ENCODE measurements around the gene WLS.

WLS gene

GRCh38 chr1:68100571-68100970, 131.8 kb downstream of the WLS start:
- no peak for TF ChIP-seq CTCF (conservative IDR thresholded peaks at IDR 0.05)

GRCh38 chr1:68093737-68094136, 138.6 kb downstream of the WLS start:
- no peak for TF ChIP-seq CTCF (conservative IDR thresholded peaks at IDR 0.05)
- no peak overlapping the region for H3K27ac ChIP-seq

More at GRCh38 chr1:68100571-68100970, 131.8 kb downstream of the WLS start:
- no peak overlapping the region for H3K27ac ChIP-seq

GRCh38 chr1:68087184-68087583, 145.1 kb downstream of the WLS start:
- no peak for TF ChIP-seq CTCF (conservative IDR thresholded peaks at IDR 0.05)
- no peak overlapping the region for H3K27ac ChIP-seq

GRCh38 chr1:68085752-68086151, 146.6 kb downstream of the WLS start:
- H3K27ac ChIP-seq: no peak overlapping the region
- TF ChIP-seq CTCF (conservative IDR thresholded peaks at IDR 0.05): no peak

GRCh38 chr1:68083686-68084085, 148.6 kb downstream of the WLS start:
- H3K27ac ChIP-seq: no peak overlapping the region
- no peak for TF ChIP-seq CTCF (conservative IDR thresholded peaks at IDR 0.05)

GRCh38 chr1:68081775-68082283, 150.5 kb downstream of the WLS start:
- no peak for TF ChIP-seq CTCF (conservative IDR thresholded peaks at IDR 0.05)
- H3K27ac ChIP-seq: no peak overlapping the region

- TF ChIP-seq CTCF (conservative IDR thresholded peaks at IDR 0.05): no peak
- no peak overlapping the region for H3K27ac ChIP-seq
Measured at GRCh38 chr1:68078647-68079046, 153.7 kb downstream of the WLS start.
